Measurements from ENCODE around the gene SERINC5.

- no peak for TF ChIP-seq POLR2A (IDR thresholded peaks at IDR 0.05)
- TF ChIP-seq CTCF (IDR thresholded peaks at IDR 0.05) = no peak
These were observed 104.0 kb downstream of the SERINC5 start for GRCh38 chr5:80151890-80152289.
